Stimulated activated CD8-positive, alpha-beta memory T cell treated with anti-CD3 and anti-CD28 coated beads, Interleukin-2, amount 100 ng/mL, for 1 hour (primary cell): ENCODE measurements around the gene PTPRK.

Experiments
- DNase-seq, 2 donors: peaks; one replicate each; pipeline ENCODE4 v3.0.0-alpha.2; 2020; ENCODE audit warnings: low read depth in 2 of 2

The PTPRK gene

DNA sequence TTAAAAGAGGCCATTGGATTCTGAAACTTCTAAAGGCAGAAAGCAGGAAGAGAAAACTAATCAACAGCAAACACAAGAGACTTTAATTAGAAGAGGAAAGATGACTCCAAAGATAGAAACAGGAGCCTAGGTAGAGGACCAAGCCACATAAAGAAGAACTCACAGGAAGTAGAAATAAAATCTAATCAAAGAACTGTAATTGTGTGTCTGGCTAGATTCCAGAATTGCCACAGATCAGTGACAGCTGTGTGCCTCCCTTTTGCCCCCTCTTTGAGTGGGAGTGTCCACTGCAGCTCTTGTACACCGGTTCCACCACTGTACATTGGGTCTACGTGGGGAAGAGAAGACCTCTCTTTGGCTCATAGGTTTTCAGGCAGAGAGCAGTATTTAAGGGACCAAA lies 597.3 kb downstream of the PTPRK start:
- DNase-seq: no peak

DNA sequence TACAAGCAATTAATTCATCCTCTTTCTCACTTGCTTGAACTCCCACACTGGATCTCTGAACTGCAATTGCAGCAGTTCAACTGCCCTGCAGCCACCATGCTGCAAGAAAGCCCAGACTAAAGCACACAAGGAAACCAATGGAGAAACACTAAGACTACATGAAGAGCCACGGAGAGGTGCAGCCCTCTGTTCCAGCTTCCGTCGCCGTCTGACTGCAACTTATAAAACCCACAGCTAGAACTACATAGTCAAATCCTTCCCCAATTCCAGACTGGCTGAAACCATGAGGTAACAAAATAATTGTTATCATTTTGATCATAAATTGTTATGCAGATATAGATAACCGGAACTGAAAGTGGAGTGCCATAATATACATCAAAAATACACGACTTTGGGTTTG lies 598.4 kb downstream of the PTPRK start:
- no peak for DNase-seq

DNA sequence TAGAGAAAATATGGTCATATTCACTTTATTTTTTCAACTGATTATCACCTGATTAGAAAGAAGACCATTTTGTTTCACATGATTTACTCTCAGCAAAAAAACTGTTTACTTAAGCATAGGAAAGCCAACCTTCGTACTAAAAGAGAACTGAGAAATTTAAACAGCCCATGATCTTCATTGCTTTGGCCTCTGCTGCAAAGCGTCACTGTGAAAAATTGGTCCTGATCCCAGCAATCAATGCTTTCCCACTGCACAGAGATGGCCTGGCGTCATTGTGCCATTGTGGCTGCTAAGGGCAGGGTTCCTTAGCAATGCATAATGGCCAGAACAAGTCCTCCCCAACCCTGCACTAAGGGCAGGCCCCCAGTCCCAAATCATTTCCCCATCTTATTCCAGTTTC lies 599.6 kb downstream of the PTPRK start:
- no peak for DNase-seq
